Bronchial epithelial cell (primary cell): ENCODE data around the gene MAPT. TPM values are rescaled to one million over a fixed set of nuclear protein-coding genes. Genes with fewer than 3 reads are reported as not detected.

ENCODE experiments used
- DNase-seq: peaks from one replicate; pipeline ENCODE4 v3.0.0-alpha.2; 2010; ENCODE audit warnings: low read depth
- FAIRE-seq: peaks from 2 replicates; lab custom pipeline; 2011; peaks lifted over from hg19 to GRCh38; lab: Jason Lieb, UNC
- H3K27me3 ChIP-seq: 2 replicates; pipeline ENCODE4 v1.5.1; 2011; ENCODE audit warnings: low read length; ENCODE audit not compliant: control insufficient read depth, insufficient read depth
- H3K36me3 ChIP-seq: 2 replicates; pipeline ENCODE4 v1.5.1; 2011; ENCODE audit warnings: low read length; ENCODE audit not compliant: control insufficient read depth, insufficient read depth
- H3K4me3 ChIP-seq: 2 replicates; pipeline ENCODE4 v1.5.1; 2011; ENCODE audit warnings: mild to moderate bottlenecking, low read depth, low read length, control low read depth
- CTCF ChIP-seq: IDR thresholded peaks from 2 replicates; pipeline ENCODE4 v1.5.1; 2011; ENCODE audit warnings: mild to moderate bottlenecking, moderate library complexity, low read length, control low read depth, inconsistent platforms; ENCODE audit not compliant: insufficient read depth, severe bottlenecking
- total RNA-seq: library from RNA; depleted of rRNA; stranded (reverse); fragments of >200 nt; gene quantifications from 2 replicates; pipeline ENCODE4 v1.2.1, GENCODE V29; 2014

MAPT gene
- total RNA-seq, 1 donor from 2014 or later, result 0.26 TPM

- H3K36me3 ChIP-seq, result no peaks in the 10 kb centered on the region
- H3K4me3 ChIP-seq, result no peak overlapping the region
- no peak for TF ChIP-seq CTCF
- peaks cover 19% of the 10 kb centered on the region for H3K27me3 ChIP-seq
- DNase-seq (no peak), FAIRE-seq (no peak)
Observed at GRCh38 chr17:45963283-45963682, 68.9 kb downstream of the MAPT start.

GRCh38 chr17:45963889-45964288, 69.5 kb downstream of the MAPT start:
- Histone ChIP-seq H3K27me3 (peaks cover 19% of the 10 kb centered on the region), H3K36me3 (no peaks in the 10 kb centered on the region), H3K4me3 (no peak overlapping the region)
- no peak for TF ChIP-seq CTCF
- FAIRE-seq (no peak), DNase-seq (no peak)

- DNase-seq, result no peak
- no peak for FAIRE-seq
- no peak for TF ChIP-seq CTCF
- Histone ChIP-seq H3K4me3 (no peak overlapping the region), H3K36me3 (no peaks in the 10 kb centered on the region), H3K27me3 (peaks cover 19% of the 10 kb centered on the region)
Observed at GRCh38 chr17:45964634-45965033, 70.3 kb downstream of the MAPT start.

- TF ChIP-seq CTCF, result no peak
- FAIRE-seq, result no peak
- no peak for DNase-seq
- Histone ChIP-seq H3K27me3 (peaks cover 19% of the 10 kb centered on the region), H3K36me3 (no peaks in the 10 kb centered on the region), H3K4me3 (no peak overlapping the region)
Observed at GRCh38 chr17:45965812-45966211, 71.5 kb downstream of the MAPT start.

GRCh38 chr17:45966606-45967280, 72.4 kb downstream of the MAPT start:
- FAIRE-seq (no peak), DNase-seq (no peak)
- Histone ChIP-seq H3K36me3 (no peaks in the 10 kb centered on the region), H3K4me3 (no peak overlapping the region), H3K27me3 (peaks cover 18% of the 10 kb centered on the region)
- TF ChIP-seq CTCF, result no peak

- Histone ChIP-seq H3K4me3 (no peak overlapping the region), H3K27me3 (peaks cover 18% of the 10 kb centered on the region), H3K36me3 (no peaks in the 10 kb centered on the region)
- FAIRE-seq, result peak; percentile 52
- no peak for TF ChIP-seq CTCF
- no peak for DNase-seq
Observed at GRCh38 chr17:45967378-45967777, 73.0 kb downstream of the MAPT start.
